Mesendoderm (in vitro differentiated cells): ENCODE data around the gene CENPE.
A peak's percentile ranks its signal among the peaks of the same experiment; 100 is the strongest.

ENCODE experiments used
- DNase-seq: peaks from one replicate; pipeline ENCODE4 v3.0.0; 2013
- H2AK5ac ChIP-seq: 2 replicates; pipeline ENCODE4 v1.6.1; 2013; ENCODE audit warnings: low read length, inconsistent platforms
- H2BK120ac ChIP-seq: 2 replicates; pipeline ENCODE4 v1.6.1; 2013; ENCODE audit warnings: low read depth, mild to moderate bottlenecking, low read length, moderate library complexity, mixed read lengths
- H2BK15ac ChIP-seq: replicated peaks from 2 replicates; pipeline ENCODE4 v1.6.1; 2013; ENCODE audit warnings: low read depth, mild to moderate bottlenecking, moderate library complexity
- H2BK5ac ChIP-seq: 2 replicates; pipeline ENCODE4 v1.6.1; 2013; ENCODE audit warnings: low read length, inconsistent platforms
- H3K18ac ChIP-seq: 2 replicates; pipeline ENCODE4 v1.6.1; 2013; ENCODE audit warnings: mild to moderate bottlenecking, low read length, mixed read lengths
- H3K23ac ChIP-seq: one replicate; pipeline ENCODE4 v1.6.1; 2013; ENCODE audit warnings: low read length
- H3K27ac ChIP-seq: 2 replicates; pipeline ENCODE4 v1.5.1; 2013; ENCODE audit warnings: low read depth, mild to moderate bottlenecking, inconsistent platforms, low read length, moderate library complexity
- H3K27me3 ChIP-seq: 2 replicates; pipeline ENCODE4 v1.6.1; 2013; ENCODE audit warnings: low read length, control low read depth, mild to moderate bottlenecking, inconsistent platforms; ENCODE audit not compliant: insufficient read depth, poor library complexity
- H3K36me3 ChIP-seq: 2 replicates; pipeline ENCODE4 v1.6.1; 2013; ENCODE audit warnings: low read length, inconsistent platforms; ENCODE audit not compliant: control insufficient read depth, insufficient read depth
- H3K4ac ChIP-seq: one replicate; pipeline ENCODE4 v1.6.1; 2013; ENCODE audit warnings: low read depth, mild to moderate bottlenecking, low read length, moderate library complexity
- H3K4me1 ChIP-seq: 2 replicates; pipeline ENCODE4 v1.6.1; 2013; ENCODE audit warnings: low read depth, low read length, inconsistent platforms; ENCODE audit not compliant: control insufficient read depth
- H3K4me2 ChIP-seq: 2 replicates; pipeline ENCODE4 v1.6.1; 2013; ENCODE audit warnings: low read length
- H3K4me3 ChIP-seq: 2 replicates; pipeline ENCODE4 v1.5.1; 2013; ENCODE audit warnings: mild to moderate bottlenecking, low read length
- H3K56ac ChIP-seq: one replicate; pipeline ENCODE4 v1.6.1; 2013; ENCODE audit warnings: low read length
- H3K79me1 ChIP-seq: 2 replicates; pipeline ENCODE4 v1.6.1; 2013; ENCODE audit warnings: low read length, inconsistent platforms
- H3K79me2 ChIP-seq: 2 replicates; pipeline ENCODE4 v1.6.1; 2013; ENCODE audit warnings: mild to moderate bottlenecking, low read length; ENCODE audit not compliant: control insufficient read depth, insufficient read depth
- H3K9ac ChIP-seq: 2 replicates; pipeline ENCODE4 v1.6.1; 2013; ENCODE audit warnings: low read length, inconsistent platforms
- H4K5ac ChIP-seq: one replicate; pipeline ENCODE4 v1.6.1; 2013; ENCODE audit warnings: low read length
- H4K8ac ChIP-seq: one replicate; pipeline ENCODE4 v1.6.1; 2013; ENCODE audit warnings: low read depth, mild to moderate bottlenecking, control low read depth, low read length, moderate library complexity
- WGBS: extraction: QIAGEN DNeasy Blood & Tissue Kit; methylation state at CpG from one replicate; pipeline ENCODE4 v1.1.7; 2013; ENCODE audit warnings: low lambda C conversion rate, missing lambda C conversion rate; ENCODE audit not compliant: insufficient coverage; ENCODE audit errors: extremely low coverage; 5-methylcytosine and 5-hydroxymethylcytosine counted together

Gene CENPE

DNA sequence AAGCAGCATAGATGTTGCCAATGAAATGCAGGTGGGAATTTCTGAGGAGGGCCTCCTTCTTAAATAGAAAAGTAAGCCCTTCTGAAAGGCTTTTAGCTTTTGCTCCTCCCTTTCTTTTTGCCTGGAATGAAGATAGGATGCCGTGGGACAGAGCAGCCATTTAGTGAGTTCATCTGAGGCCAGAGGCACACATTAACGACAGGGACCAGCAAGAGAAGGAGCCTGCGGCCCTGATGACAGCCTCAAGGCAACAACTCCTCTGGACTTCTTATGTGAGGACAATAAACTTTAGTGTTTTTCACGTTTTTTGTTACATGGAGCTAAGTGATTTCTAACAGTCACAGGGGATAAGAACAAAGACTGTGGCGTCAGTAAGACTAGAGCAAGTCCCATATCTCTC is 97.5 kb downstream of the CENPE start:
- no peak overlapping the region for H2BK5ac ChIP-seq
- H2AK5ac ChIP-seq: no peak overlapping the region
- no peak overlapping the region for H2BK15ac ChIP-seq
- H4K8ac ChIP-seq: no peak overlapping the region
- WGBS: no CpG with 5 or more reads among the region's 5 CpGs
- H3K4me1 ChIP-seq: no peaks in the 10 kb centered on the region
- no peaks in the 10 kb centered on the region for H3K27me3 ChIP-seq
- H3K18ac ChIP-seq: no peak overlapping the region
- no peak overlapping the region for H2BK120ac ChIP-seq
- H3K9ac ChIP-seq: no peak overlapping the region
- no peak overlapping the region for H4K5ac ChIP-seq
- no peak overlapping the region for H3K23ac ChIP-seq
- H3K56ac ChIP-seq: no peak overlapping the region
- no peak overlapping the region for H3K4me3 ChIP-seq
- no peaks in the 10 kb centered on the region for H3K79me2 ChIP-seq
- H3K27ac ChIP-seq: no peak overlapping the region
- H3K79me1 ChIP-seq: no peaks in the 10 kb centered on the region
- no peaks in the 10 kb centered on the region for H3K36me3 ChIP-seq
- no peak overlapping the region for H3K4ac ChIP-seq
- H3K4me2 ChIP-seq: no peak overlapping the region
- no peak for DNase-seq

- no CpG with 5 or more reads among the region's 11 CpGs for WGBS
- Histone ChIP-seq H3K27ac (no peak within 1 kb of the TSS), H3K4me3 (peak within 1 kb of the TSS; percentile 17), H3K36me3 (no peaks in the 10 kb centered on the region), H4K5ac (no peak within 1 kb of the TSS), H3K4me2 (peak within 1 kb of the TSS; percentile 56), H3K18ac (no peak within 1 kb of the TSS), H3K79me2 (no peaks in the 10 kb centered on the region), H4K8ac (no peak within 1 kb of the TSS), H3K56ac (peak within 1 kb of the TSS; percentile 62), H3K23ac (no peak within 1 kb of the TSS), H3K4me1 (no peaks in the 10 kb centered on the region), H3K9ac (peak within 1 kb of the TSS; percentile 61), H3K79me1 (no peaks in the 10 kb centered on the region), H2BK15ac (no peak within 1 kb of the TSS), H2BK120ac (no peak within 1 kb of the TSS), H2AK5ac (peak within 1 kb of the TSS; percentile 62), H3K4ac (no peak within 1 kb of the TSS), H2BK5ac (no peak within 1 kb of the TSS), H3K27me3 (no peaks in the 10 kb centered on the region)
- peak; percentile 96 for DNase-seq
Measured at GRCh38 chr4:103099691-103100392, 98.3 kb downstream of the CENPE start, which contains the start of gene BDH2. Gene BDH2, minus strand, starts transcription at chr4:103099834. Its CDS starts 3,580 bp downstream, at chr4:103096254.

DNA sequence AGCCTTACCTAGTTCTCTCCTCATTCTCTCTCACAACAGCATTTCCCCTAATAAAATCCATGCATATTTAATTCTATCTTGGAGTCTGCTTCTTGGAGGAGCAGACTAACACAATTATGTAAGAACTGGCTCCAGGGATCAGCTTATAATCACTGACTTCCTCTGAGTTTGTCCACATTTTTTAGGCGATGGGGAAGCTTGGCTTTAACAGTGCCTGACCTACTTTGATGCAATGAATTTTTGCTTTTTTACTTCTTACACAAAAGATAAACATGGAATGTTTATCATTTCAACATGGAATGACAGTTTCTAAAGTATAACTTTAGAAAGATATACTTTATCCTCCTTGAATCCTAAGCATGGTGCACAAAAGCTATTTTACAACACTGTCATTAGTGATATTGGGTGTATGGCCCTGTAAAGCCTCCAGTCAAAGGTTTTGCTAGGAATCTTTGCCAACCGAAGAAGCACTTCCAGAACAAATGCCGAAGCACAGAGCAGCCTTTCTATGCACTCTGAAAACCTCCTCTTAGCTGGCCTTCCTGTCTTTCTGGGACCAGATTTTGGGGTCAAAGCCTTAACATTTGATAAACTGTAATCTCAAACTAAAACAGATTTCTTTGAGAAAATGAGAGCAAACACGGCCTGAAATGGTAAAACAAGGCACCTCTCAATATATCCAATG is 99.2 kb downstream of the CENPE start:
- no peak overlapping the region for H3K23ac ChIP-seq
- no peak overlapping the region for H3K4ac ChIP-seq
- no peak overlapping the region for H3K27ac ChIP-seq
- no peak overlapping the region for H3K18ac ChIP-seq
- H3K27me3 ChIP-seq: no peaks in the 10 kb centered on the region
- H3K4me2 ChIP-seq: peak overlapping the region; percentile 56
- H3K36me3 ChIP-seq: no peaks in the 10 kb centered on the region
- H4K5ac ChIP-seq: no peak overlapping the region
- H3K4me3 ChIP-seq: peak overlapping the region; percentile 17
- H3K56ac ChIP-seq: peak overlapping the region; percentile 62
- H4K8ac ChIP-seq: no peak overlapping the region
- H2BK120ac ChIP-seq: no peak overlapping the region
- H3K4me1 ChIP-seq: no peaks in the 10 kb centered on the region
- DNase-seq: no peak
- H2AK5ac ChIP-seq: peak overlapping the region; percentile 62
- H2BK5ac ChIP-seq: no peak overlapping the region
- no peaks in the 10 kb centered on the region for H3K79me1 ChIP-seq
- H2BK15ac ChIP-seq: no peak overlapping the region
- H3K9ac ChIP-seq: peak overlapping the region; percentile 61
- H3K79me2 ChIP-seq: no peaks in the 10 kb centered on the region
- no CpG with 5 or more reads among the region's 4 CpGs for WGBS

- H2BK15ac ChIP-seq: no peak overlapping the region
- H3K79me1 ChIP-seq: no peaks in the 10 kb centered on the region
- H3K23ac ChIP-seq: no peak overlapping the region
- no peaks in the 10 kb centered on the region for H3K4me1 ChIP-seq
- H2BK120ac ChIP-seq: no peak overlapping the region
- H3K27me3 ChIP-seq: no peaks in the 10 kb centered on the region
- H3K4ac ChIP-seq: no peak overlapping the region
- no peak overlapping the region for H4K5ac ChIP-seq
- no peak overlapping the region for H2BK5ac ChIP-seq
- WGBS: no CpG with 5 or more reads among the region's 10 CpGs
- no peaks in the 10 kb centered on the region for H3K79me2 ChIP-seq
- no peak overlapping the region for H3K27ac ChIP-seq
- H3K18ac ChIP-seq: no peak overlapping the region
- H3K36me3 ChIP-seq: no peaks in the 10 kb centered on the region
- H3K4me3 ChIP-seq: no peak overlapping the region
- no peak overlapping the region for H3K9ac ChIP-seq
- H4K8ac ChIP-seq: no peak overlapping the region
- H3K4me2 ChIP-seq: no peak overlapping the region
- no peak for DNase-seq
- H3K56ac ChIP-seq: peak overlapping the region; percentile 2
- no peak overlapping the region for H2AK5ac ChIP-seq
Measured at GRCh38 chr4:103098341-103098740, 99.8 kb downstream of the CENPE start.

- Histone ChIP-seq H3K4me2 (no peak overlapping the region), H2AK5ac (no peak overlapping the region), H3K4me1 (no peaks in the 10 kb centered on the region), H2BK120ac (no peak overlapping the region), H2BK5ac (no peak overlapping the region), H3K27me3 (no peaks in the 10 kb centered on the region), H3K27ac (no peak overlapping the region), H3K4me3 (no peak overlapping the region), H4K8ac (no peak overlapping the region), H3K18ac (no peak overlapping the region), H3K56ac (no peak overlapping the region), H4K5ac (no peak overlapping the region), H3K79me1 (no peaks in the 10 kb centered on the region), H2BK15ac (no peak overlapping the region), H3K9ac (no peak overlapping the region), H3K23ac (no peak overlapping the region), H3K79me2 (no peaks in the 10 kb centered on the region), H3K36me3 (no peaks in the 10 kb centered on the region), H3K4ac (no peak overlapping the region)
- DNase-seq: no peak
- WGBS: no CpG with 5 or more reads among the region's 2 CpGs
Measured at GRCh38 chr4:103097112-103097511, 101.0 kb downstream of the CENPE start.
